ENCODE measurements around the gene CDH12. TPM values are rescaled to one million over a fixed set of nuclear protein-coding genes. Genes with fewer than 3 reads are reported as not detected.

Gene CDH12
- total RNA-seq, 6 experiments from 2014 or later, result not detected

- H3K4me3 Mint-ChIP-seq, result no peak overlapping the region
- no peak for TF ChIP-seq CTCF (IDR thresholded peaks at IDR 0.05)
- no peak overlapping the region for H3K27ac Mint-ChIP-seq
- no peak for DNase-seq
- peaks cover 8% of the 10 kb centered on the region; the same call in 1 of the 2 replicates for H3K36me3 Mint-ChIP-seq (ENCODE audit: low read depth)
- H3K4me1 Mint-ChIP-seq (ENCODE audit: low read depth), result no peaks in the 10 kb centered on the region
- H3K27me3 Mint-ChIP-seq (ENCODE audit: insufficient read depth), result no peaks in the 10 kb centered on the region
- H3K9me3 Mint-ChIP-seq, result peaks cover 30% of the 10 kb centered on the region
These were observed 6.5 kb downstream of the CDH12 start for GRCh38 chr5:22846693-22847092.

GRCh38 chr5:22844636-22845035, 8.5 kb downstream of the CDH12 start:
- no peak for DNase-seq
- Mint-ChIP-seq H3K4me3 (no peak overlapping the region), H3K9me3 (peaks cover 38% of the 10 kb centered on the region), H3K4me1 (ENCODE audit: low read depth) (no peaks in the 10 kb centered on the region), H3K27ac (no peak overlapping the region), H3K27me3 (ENCODE audit: insufficient read depth) (no peaks in the 10 kb centered on the region), H3K36me3 (ENCODE audit: low read depth) (peaks cover 8% of the 10 kb centered on the region; the same call in 1 of the 2 replicates)
- TF ChIP-seq CTCF (IDR thresholded peaks at IDR 0.05), result no peak

- no peak overlapping the region for H3K27ac Mint-ChIP-seq
- TF ChIP-seq CTCF (IDR thresholded peaks at IDR 0.05), result no peak
- no peaks in the 10 kb centered on the region for H3K27me3 Mint-ChIP-seq (ENCODE audit: insufficient read depth)
- DNase-seq, result no peak
- H3K4me3 Mint-ChIP-seq, result no peak overlapping the region
- H3K9me3 Mint-ChIP-seq, result peaks cover 35% of the 10 kb centered on the region
- H3K4me1 Mint-ChIP-seq (ENCODE audit: low read depth), result no peaks in the 10 kb centered on the region
- peaks cover 8% of the 10 kb centered on the region; the same call in 1 of the 2 replicates for H3K36me3 Mint-ChIP-seq (ENCODE audit: low read depth)
These were observed 9.0 kb downstream of the CDH12 start for GRCh38 chr5:22844155-22844554.

GRCh38 chr5:22842574-22842973, 10.6 kb downstream of the CDH12 start:
- DNase-seq, result no peak
- Mint-ChIP-seq H3K36me3 (ENCODE audit: low read depth) (no peaks in the 10 kb centered on the region), H3K9me3 (peaks cover 20% of the 10 kb centered on the region), H3K4me3 (no peak overlapping the region), H3K4me1 (ENCODE audit: low read depth) (no peaks in the 10 kb centered on the region), H3K27ac (no peak overlapping the region), H3K27me3 (ENCODE audit: insufficient read depth) (no peaks in the 10 kb centered on the region)
- no peak for TF ChIP-seq CTCF (IDR thresholded peaks at IDR 0.05)

GRCh38 chr5:22837803-22838202, 15.3 kb downstream of the CDH12 start:
- no peak for TF ChIP-seq CTCF (IDR thresholded peaks at IDR 0.05)
- Mint-ChIP-seq H3K4me3 (no peak overlapping the region), H3K27me3 (ENCODE audit: insufficient read depth) (no peaks in the 10 kb centered on the region), H3K36me3 (ENCODE audit: low read depth) (no peaks in the 10 kb centered on the region), H3K27ac (no peak overlapping the region), H3K4me1 (ENCODE audit: low read depth) (no peaks in the 10 kb centered on the region), H3K9me3 (peaks cover 27% of the 10 kb centered on the region)
- no peak for DNase-seq

GRCh38 chr5:22835686-22836085, 17.5 kb downstream of the CDH12 start:
- no peak overlapping the region for H3K4me3 Mint-ChIP-seq
- no peaks in the 10 kb centered on the region for H3K27me3 Mint-ChIP-seq (ENCODE audit: insufficient read depth)
- H3K27ac Mint-ChIP-seq, result no peak overlapping the region
- peaks cover 21% of the 10 kb centered on the region for H3K9me3 Mint-ChIP-seq
- H3K4me1 Mint-ChIP-seq (ENCODE audit: low read depth), result no peaks in the 10 kb centered on the region
- no peaks in the 10 kb centered on the region for H3K36me3 Mint-ChIP-seq (ENCODE audit: low read depth)
- DNase-seq, result no peak
- TF ChIP-seq CTCF (IDR thresholded peaks at IDR 0.05), result no peak

All from HFFc6 (cell line).